AG09319 (cell line): ENCODE data around the gene OPCML.

ENCODE experiments used
- DNase-seq: peaks from one replicate; pipeline ENCODE4 v3.0.0-alpha.2; 2010; ENCODE audit warnings: low read depth; ENCODE audit errors: extremely low read depth
- TF ChIP-seq, protein P1 (sequence below): IDR thresholded peaks from 2 replicates; pipeline ENCODE4 v1.5.1; 2011; ENCODE audit warnings: low read depth, mild to moderate bottlenecking, inconsistent platforms, low read length, moderate library complexity

The OPCML gene

DNA sequence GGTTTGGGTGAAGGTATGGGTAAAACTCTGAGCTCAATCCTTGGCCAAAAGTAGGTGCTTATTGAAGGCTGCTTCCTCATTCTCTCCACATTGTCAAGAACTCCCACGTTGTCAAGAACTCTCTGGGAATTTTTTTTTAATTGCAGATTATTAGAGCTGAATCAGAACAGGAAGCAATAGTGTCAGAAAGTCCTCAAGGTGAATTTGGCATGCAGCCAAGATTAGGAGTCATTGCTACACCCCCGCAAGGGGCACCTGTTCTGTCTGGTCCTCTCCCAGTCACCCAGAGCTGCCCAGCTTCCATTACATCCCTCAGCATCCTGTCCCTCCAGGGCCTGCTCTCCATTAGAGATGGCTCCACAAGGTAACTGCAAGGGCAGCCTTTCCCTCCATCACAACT, 996.5 kb downstream of the OPCML start:
- TF ChIP-seq, protein P1, sequence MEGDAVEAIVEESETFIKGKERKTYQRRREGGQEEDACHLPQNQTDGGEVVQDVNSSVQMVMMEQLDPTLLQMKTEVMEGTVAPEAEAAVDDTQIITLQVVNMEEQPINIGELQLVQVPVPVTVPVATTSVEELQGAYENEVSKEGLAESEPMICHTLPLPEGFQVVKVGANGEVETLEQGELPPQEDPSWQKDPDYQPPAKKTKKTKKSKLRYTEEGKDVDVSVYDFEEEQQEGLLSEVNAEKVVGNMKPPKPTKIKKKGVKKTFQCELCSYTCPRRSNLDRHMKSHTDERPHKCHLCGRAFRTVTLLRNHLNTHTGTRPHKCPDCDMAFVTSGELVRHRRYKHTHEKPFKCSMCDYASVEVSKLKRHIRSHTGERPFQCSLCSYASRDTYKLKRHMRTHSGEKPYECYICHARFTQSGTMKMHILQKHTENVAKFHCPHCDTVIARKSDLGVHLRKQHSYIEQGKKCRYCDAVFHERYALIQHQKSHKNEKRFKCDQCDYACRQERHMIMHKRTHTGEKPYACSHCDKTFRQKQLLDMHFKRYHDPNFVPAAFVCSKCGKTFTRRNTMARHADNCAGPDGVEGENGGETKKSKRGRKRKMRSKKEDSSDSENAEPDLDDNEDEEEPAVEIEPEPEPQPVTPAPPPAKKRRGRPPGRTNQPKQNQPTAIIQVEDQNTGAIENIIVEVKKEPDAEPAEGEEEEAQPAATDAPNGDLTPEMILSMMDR, result no peak
- no peak for DNase-seq

DNA sequence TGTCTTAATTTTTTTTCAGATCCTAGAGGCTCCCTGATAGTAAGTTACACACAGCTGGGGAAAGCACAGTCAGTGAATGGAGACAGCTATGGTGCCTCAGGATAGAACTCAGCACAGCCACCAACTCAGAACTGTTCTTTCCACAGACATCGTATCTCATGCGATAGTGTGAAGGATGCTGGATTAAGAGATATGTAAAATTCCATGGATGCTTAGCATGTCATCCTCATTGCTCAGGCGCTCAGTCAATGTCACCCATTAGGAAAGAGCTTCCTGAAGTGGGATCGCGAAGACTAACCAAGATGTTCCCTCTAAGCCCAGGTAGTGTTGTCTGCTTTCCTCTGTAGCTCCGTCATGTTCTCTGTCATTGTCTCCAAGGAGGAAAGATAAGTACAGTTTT, 1000.4 kb downstream of the OPCML start:
- TF ChIP-seq, protein P1, result no peak
- DNase-seq, result no peak

DNA sequence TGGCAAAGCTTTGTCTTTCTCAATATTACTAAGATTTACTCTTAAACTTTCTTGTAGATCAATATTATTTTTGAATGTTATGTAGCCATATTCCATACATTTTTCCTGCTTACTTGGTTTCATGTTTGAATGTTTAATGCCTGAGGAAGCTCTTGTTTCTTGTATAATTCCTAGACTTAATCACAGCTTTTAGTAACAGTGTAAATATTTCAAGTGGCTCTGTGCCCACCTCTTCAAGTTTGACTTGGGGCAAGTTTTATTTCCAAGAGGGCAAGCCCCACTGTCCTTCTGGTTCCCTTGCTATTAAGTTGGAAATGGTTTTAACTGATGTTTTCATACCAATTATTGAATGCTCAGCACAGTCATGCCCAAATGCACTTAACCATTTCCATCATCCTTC, 1004.1 kb downstream of the OPCML start:
- no peak for DNase-seq
- TF ChIP-seq, protein P1, result no peak

DNA sequence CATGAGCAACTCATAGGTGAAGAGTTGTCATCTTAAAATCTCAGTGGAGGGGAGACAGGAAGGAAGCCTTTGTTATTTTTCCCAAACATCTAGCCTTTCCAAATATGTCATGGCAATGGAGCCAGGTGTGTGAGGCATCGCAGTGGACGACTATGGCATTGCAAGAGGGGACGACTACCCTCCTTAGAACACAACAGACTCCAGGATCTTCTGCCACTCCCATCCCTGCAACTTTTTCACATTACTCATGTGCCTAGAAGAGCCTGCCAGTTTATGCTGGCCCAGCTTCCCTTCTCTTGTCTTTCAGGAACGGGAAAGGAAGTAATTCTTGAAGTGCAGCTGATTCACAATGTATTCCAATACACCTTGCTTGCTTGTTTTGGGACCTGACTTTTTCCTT, 1008.4 kb downstream of the OPCML start:
- TF ChIP-seq, protein P1, result no peak

DNA sequence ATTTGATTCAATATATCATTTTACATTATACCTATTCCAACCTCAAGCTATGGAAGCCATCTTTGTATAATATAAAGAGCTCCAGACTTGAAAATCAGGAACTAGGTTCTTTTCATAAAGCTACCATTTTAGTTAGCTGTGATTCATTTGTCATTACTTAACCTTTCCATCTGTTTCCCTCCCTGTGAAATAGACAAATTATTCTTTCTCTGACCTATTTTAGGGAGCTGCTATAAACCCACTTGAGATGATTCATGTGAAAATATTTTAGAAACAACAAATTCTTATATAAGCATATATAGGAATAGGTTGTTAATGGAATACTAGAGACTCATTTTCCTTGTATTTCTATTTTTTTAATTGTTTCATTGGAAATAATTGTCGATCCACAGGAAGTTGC, 1012.1 kb downstream of the OPCML start:
- TF ChIP-seq, protein P1, result no peak
- DNase-seq, result no peak

More for the DNA sequence above, 1008.4 kb downstream of the OPCML start:
- no peak for DNase-seq

DNA sequence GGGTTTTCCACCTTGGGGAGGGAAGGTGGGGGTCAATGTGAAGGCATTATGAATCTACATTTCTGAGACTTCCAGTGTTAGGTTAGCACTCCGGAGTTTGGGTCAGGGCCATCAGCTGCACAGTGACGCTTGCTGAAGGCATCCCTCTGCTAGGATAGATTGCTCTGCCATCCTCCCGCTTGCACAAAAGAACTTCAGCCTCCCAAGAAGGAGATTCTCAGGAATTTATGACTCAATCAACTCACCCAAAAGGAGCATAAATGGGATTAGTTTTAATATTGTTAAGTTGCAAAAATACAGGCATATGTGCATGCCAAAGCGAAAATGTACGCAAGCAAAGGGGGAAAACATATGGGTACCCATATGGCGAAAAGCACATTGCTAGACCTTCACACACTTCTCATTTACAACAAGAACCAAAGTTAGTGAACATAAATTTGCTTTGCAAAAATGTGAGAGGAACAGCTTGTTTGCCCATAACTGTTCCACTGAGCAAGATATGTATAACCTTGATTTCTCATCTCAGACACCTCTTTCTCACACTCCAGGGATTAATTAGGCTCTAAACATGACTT, 1013.0 kb downstream of the OPCML start:
- TF ChIP-seq, protein P1, result no peak
- DNase-seq, result no peak

DNA sequence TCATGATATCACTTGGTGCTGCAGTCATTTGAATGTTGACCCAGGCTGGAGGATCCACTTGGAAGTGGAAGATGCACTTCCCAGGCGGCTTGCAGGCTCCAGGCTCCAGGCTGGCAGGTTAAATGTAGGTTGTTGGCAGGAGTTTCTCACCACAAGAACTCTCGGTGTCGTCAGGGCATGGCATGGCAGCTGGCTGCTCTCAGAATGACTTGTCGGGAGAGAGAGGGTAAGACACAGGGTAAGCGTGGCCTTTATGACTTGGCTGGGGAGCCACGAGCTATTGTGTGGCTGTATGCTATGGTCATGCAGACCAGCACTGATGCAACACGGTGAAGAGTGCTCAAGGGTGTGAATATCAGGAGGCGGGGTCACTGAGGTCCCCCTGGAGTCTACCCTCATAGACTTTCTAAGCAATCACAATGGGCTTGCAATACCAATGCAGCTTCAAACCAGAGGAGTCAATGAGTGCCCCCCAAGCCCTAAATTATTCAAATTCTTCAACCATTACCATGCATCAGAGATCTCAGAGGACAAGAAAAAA, 1027.7 kb downstream of the OPCML start:
- TF ChIP-seq, protein P1, result no peak
- no peak for DNase-seq
